ENCODE results near the gene TPSAB1.

DNA sequence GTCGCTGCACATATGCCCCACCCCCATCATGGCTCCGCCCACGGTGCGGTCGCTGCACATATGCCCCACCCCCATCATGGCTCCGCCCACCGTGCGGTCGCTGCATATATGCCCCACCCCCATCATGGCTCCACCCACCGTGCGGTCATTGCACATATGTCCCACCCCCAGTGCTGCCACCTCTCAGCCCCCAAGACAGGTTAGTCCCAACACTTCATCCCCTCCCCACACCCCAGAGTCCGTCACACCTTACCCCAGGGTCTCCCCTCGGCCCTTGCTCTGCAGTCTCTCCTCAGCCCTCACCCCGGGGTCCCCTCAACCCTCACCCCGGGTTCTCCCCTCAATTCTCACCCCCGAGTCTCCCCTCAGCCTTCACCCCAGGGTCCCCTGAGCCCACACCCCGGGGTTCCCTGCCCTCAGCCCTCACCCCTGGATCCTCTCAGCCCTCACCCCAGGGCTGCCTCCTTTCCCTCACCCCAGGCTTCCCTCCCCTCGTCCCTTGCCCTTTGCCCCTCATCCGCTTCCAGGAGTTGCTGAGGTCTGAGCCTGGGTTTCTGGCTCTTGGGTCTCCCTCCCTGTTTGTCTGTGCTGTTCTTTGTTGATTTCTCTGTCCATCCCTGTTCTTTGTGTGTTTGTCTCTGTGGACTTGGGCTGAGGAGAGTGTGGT, 41.0 kb upstream of the TPSAB1 start:
- TF ChIP-seq, protein P1, sequence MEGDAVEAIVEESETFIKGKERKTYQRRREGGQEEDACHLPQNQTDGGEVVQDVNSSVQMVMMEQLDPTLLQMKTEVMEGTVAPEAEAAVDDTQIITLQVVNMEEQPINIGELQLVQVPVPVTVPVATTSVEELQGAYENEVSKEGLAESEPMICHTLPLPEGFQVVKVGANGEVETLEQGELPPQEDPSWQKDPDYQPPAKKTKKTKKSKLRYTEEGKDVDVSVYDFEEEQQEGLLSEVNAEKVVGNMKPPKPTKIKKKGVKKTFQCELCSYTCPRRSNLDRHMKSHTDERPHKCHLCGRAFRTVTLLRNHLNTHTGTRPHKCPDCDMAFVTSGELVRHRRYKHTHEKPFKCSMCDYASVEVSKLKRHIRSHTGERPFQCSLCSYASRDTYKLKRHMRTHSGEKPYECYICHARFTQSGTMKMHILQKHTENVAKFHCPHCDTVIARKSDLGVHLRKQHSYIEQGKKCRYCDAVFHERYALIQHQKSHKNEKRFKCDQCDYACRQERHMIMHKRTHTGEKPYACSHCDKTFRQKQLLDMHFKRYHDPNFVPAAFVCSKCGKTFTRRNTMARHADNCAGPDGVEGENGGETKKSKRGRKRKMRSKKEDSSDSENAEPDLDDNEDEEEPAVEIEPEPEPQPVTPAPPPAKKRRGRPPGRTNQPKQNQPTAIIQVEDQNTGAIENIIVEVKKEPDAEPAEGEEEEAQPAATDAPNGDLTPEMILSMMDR (IDR thresholded peaks at IDR 0.05): no peak
- TF ChIP-seq POLR2A (IDR thresholded peaks at IDR 0.05): no peak
- no peak for TF ChIP-seq POLR2AphosphoS5 (IDR thresholded peaks at IDR 0.05)
- no peak for TF ChIP-seq EP300 (IDR thresholded peaks at IDR 0.05)
